AG20443 (cell line): ENCODE measurements around the gene SPPL2A.
"Not testable (repeated sequence)": the region's sequence is repeated elsewhere in the genome, so short reads cannot be mapped to it uniquely, and the experiment has no call there.

Source experiments
- DNase-seq: peaks from one replicate; pipeline ENCODE4 v3.0.0; 2012; ENCODE audit warnings: low spot score, mixed read lengths

SPPL2A gene

GRCh38 chr15:50765195-50765967 is at the start of gene SPPL2A:
Gene SPPL2A, minus strand, starts transcription at chr15:50765706. Its CDS starts 173 bp downstream, at chr15:50765533.
- DNase-seq = peak; percentile 97

GRCh38 chr15:50814634-50815033 is 49.1 kb upstream of the SPPL2A start:
- DNase-seq = no peak

GRCh38 chr15:50813865-50814264 is 48.4 kb upstream of the SPPL2A start:
- DNase-seq = no peak

GRCh38 chr15:50813089-50813488 is 47.6 kb upstream of the SPPL2A start:
- DNase-seq = no peak

- DNase-seq = not testable (repeated sequence)
Measured at GRCh38 chr15:50812181-50812506, 46.6 kb upstream of the SPPL2A start.

GRCh38 chr15:50811461-50812180 is 46.1 kb upstream of the SPPL2A start:
- not testable (repeated sequence) for DNase-seq

- DNase-seq = no peak
Measured at GRCh38 chr15:50810128-50810527, 44.6 kb upstream of the SPPL2A start.

- DNase-seq = no peak
Measured at GRCh38 chr15:50808728-50809127, 43.2 kb upstream of the SPPL2A start.

GRCh38 chr15:50803479-50804180 is 38.1 kb upstream of the SPPL2A start:
- DNase-seq = no peak

GRCh38 chr15:50800715-50801114 is 35.2 kb upstream of the SPPL2A start:
- no peak for DNase-seq

GRCh38 chr15:50798684-50799083 is 33.2 kb upstream of the SPPL2A start:
- no peak for DNase-seq

GRCh38 chr15:50797926-50798325 is 32.4 kb upstream of the SPPL2A start:
- DNase-seq = no peak

- DNase-seq = no peak
Measured at GRCh38 chr15:50791486-50791885, 26.0 kb upstream of the SPPL2A start.

- DNase-seq = no peak
Measured at GRCh38 chr15:50790778-50791453, 25.4 kb upstream of the SPPL2A start.

GRCh38 chr15:50786871-50787270 is 21.4 kb upstream of the SPPL2A start:
- DNase-seq = no peak

- no peak for DNase-seq
Measured at GRCh38 chr15:50786438-50786837, 20.9 kb upstream of the SPPL2A start.

GRCh38 chr15:50783895-50784294 is 18.4 kb upstream of the SPPL2A start:
- no peak for DNase-seq

- DNase-seq = no peak
Measured at GRCh38 chr15:50783411-50783810, 17.9 kb upstream of the SPPL2A start.

- DNase-seq = no peak
Measured at GRCh38 chr15:50778086-50778485, 12.6 kb upstream of the SPPL2A start.

GRCh38 chr15:50777042-50777441 is 11.5 kb upstream of the SPPL2A start:
- DNase-seq = no peak

GRCh38 chr15:50774450-50774849 is 8.9 kb upstream of the SPPL2A start:
- DNase-seq = no peak

GRCh38 chr15:50773389-50773788 is 7.9 kb upstream of the SPPL2A start:
- DNase-seq = no peak
